ENCODE data around the gene UBE2E1.

DNA sequence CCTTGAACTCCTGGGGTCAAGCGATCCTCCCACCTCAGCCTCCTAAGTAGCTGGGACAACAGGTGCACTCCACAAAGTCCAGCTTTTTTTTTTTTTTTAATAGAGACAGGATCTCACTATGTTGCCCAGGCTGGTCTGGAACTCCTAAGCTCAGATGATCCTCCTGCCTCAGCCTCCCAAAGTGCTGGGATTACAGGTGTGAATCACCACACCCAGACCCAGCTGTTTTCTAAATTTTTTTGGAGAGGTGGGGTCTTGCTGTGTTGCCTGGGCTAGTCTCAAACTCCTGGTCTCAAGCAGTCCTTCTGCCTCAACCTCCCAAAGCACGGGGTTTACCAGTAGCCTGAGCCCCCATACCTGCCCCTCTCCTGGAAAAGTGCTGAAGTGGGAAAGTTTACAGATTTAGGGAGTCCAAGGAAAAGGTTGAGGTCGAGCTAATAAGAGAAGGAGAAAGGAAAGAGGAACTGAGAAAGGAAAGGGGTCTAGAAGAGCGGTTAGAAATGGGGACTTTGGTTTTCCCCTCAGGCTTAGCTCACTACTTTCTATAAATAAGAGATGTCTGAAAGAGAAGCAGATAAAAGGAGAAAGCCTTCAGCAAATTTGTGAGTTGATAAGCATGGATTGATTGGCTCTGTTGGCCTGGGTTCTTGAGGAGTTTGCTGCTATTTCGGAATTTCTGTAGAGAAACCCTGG lies 23.6 kb downstream of the UBE2E1 start:
- TF ChIP-seq POLR2A (IDR thresholded peaks at IDR 0.05) = no peak
- TF ChIP-seq, protein P1, sequence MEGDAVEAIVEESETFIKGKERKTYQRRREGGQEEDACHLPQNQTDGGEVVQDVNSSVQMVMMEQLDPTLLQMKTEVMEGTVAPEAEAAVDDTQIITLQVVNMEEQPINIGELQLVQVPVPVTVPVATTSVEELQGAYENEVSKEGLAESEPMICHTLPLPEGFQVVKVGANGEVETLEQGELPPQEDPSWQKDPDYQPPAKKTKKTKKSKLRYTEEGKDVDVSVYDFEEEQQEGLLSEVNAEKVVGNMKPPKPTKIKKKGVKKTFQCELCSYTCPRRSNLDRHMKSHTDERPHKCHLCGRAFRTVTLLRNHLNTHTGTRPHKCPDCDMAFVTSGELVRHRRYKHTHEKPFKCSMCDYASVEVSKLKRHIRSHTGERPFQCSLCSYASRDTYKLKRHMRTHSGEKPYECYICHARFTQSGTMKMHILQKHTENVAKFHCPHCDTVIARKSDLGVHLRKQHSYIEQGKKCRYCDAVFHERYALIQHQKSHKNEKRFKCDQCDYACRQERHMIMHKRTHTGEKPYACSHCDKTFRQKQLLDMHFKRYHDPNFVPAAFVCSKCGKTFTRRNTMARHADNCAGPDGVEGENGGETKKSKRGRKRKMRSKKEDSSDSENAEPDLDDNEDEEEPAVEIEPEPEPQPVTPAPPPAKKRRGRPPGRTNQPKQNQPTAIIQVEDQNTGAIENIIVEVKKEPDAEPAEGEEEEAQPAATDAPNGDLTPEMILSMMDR (IDR thresholded peaks at IDR 0.05) = no peak

All from thyroid gland (tissue), 4 donors.